Stimulated activated CD4-positive, alpha-beta T cell treated with anti-CD3 and anti-CD28 coated beads, Interleukin-15, amount 100 ng/mL, for 1 hour (primary cell): ENCODE data around the gene DNAH3.
"Not testable (repeated sequence)": the region's sequence is repeated elsewhere in the genome, so short reads cannot be mapped to it uniquely, and the experiment has no call there.

Experiments
- DNase-seq, 2 donors: peaks; one replicate each; pipeline ENCODE4 v3.0.0-alpha.2; 2020; ENCODE audit warnings: low read depth in 1 of 2, low spot score in 1 of 2

DNAH3 gene

DNA sequence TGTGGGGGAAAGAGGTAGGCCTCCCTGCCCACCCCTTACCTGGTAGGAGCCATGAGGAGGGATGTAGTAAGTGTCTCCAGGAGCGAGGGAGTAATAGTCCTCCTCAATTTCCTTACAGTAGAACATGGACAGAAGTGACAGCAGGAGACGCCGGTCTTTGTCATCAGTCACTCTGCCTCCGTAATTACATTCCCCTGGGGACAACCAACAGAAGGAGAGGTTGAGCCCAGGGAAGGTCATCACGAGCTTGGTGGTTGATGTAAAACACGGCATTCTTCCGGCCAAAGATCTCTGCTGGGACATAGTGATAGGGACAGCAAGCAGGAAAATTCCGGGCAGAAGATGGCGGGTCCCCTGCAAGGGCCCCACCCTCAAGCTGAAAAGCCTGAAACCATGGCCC, 202.2 kb downstream of the DNAH3 start:
- no peak for DNase-seq

GRCh38 chr16:20946015-20946629, 204.5 kb downstream of the DNAH3 start:
- no peak for DNase-seq

GRCh38 chr16:20945575-20945875, 205.1 kb downstream of the DNAH3 start:
- DNase-seq: not testable (repeated sequence)

GRCh38 chr16:20944861-20945574, 205.6 kb downstream of the DNAH3 start:
- DNase-seq: no peak

DNA sequence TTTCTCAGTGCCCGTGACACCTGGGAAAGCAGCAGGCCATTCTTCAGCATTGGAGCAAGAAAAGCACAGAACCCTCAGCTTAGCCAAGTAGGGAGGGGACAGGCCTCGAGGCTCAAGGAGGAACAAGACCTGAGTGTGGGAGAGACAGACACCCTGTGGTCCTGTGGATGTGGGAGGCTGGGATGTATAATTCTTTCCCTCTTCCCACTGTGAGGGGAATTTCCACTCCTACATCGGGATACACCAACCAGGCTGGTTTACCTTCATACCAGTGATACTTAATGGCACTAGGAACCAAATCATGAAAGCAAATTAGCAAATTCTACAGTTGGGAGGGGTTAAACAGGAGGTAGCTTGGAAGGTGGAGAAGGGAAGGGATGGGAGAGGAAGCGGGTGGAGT, 208.4 kb downstream of the DNAH3 start:
- no peak for DNase-seq

DNA sequence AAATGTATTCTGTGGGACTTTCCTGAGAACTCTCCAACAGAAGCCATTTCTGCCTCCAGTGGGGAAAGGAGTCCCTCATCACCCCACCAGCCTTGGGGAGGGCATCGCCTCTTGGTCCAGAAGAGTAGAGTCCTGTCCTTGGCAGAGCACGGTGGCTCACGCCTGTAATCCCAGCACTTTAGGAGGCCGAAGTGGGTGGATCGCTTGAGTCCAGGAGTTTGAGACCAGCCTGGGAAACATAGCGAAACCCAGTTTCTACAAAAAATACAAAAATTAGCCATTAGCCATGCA, 209.1 kb downstream of the DNAH3 start:
- no peak for DNase-seq

DNA sequence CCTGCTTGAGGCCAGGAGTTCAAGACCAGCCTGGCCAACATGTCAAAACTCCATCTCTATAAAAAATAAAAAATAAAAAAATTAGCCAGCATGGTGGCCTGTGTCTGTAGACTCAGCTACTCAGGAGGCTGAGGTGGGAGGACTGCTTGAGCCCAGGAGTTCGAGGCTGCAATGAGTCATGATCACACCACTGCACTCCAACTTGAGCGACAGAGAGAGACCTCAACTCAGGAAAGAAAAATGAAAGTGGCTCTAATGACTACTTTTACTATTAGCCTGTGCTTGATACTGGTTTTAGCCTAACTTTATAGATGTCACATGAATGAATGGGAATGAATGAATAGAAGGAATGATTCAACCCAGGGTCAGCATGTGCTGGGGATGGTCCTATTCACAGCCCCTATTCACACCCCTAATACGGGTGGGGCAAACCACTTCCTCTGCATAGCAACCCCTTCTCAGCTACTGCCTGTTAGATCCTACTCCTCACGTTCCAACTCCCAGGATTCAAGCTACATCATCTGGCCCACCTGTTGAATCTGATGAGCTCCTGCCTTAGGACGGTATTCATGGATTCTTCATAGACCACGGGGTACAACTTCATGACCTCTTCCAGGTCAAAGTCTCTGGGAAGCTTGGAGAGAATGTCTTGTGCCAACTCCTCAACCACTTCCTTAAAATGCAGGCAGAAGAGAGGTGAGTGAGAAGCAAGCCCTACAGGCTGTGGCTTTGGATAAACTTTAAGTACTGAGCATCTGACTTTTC, 209.6 kb downstream of the DNAH3 start:
- no peak for DNase-seq

GRCh38 chr16:20939611-20940010, 211.0 kb downstream of the DNAH3 start:
- no peak for DNase-seq

DNA sequence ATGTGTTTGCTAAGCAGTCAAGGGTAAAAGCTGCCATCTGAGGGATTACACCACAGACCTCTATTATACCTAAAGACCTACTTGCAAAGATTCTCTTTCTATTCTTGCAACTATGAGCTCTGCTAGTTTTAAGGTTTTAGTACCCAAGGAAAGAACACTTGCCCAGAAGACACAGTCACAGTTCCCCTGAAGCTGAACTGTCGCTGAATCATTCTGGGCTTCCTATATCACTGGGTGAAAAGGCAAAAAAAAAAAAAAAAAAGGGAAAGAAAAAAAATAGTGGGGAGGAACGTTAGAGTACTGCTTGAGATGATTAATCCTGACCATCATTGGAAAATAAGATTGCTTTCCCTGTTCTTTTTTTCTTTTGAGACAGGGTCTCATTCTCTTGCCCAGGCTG, 212.2 kb downstream of the DNAH3 start:
- DNase-seq: no peak

DNA sequence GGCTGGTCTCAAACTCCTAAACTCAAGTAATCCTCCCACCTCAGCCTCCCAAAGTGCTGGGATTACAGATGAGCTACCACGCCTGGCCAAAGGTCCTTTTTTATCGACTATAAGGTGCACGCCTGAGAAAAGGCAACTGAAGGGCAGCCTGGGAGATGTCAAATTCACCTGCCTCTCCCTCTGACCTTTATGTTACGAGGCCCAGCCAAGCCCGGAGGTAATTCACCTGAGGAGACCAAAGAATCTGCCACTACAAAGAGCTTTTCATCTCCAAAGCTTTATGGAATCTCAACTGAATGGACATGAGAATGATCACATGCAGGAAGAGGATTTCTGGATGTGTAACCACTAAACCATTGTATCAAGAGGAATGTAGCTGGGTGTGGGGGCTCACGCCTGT, 212.9 kb downstream of the DNAH3 start:
- no peak for DNase-seq

DNA sequence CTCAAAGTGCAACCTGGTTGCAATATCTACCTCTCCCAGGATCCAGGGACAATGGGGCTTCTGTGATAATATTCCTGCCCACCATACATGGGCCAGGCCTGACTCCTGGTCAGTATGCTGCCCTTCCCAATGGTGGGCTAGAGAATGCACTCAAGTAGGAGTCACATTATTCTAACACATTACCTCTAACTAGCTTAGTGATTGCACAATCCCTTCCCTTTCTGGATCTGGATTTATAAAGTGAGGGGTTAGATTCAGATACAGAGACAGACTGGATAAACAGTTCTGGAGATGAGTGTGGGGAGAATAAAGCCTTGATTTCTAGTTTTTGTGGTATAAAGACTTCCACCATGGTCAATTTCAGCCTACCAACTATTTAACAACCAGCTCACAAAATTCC, 217.1 kb downstream of the DNAH3 start:
- DNase-seq: no peak

- no peak for DNase-seq
Observed at GRCh38 chr16:20931066-20931600, 219.5 kb downstream of the DNAH3 start.

DNA sequence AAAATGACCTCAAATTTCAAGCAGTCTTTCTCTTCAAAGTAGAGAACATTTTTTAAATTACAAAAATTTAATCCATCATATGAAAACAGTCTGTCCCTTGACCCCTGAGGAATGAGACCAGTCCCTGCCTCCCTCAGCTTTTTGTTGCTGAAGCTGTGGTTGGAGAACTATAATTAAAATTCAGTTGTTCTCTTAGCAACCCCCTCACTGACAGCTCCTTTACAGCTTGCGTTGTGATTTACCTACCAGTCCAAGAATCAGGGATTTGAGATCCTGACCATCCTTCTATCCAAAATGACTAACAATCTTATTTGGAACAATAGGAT, 220.3 kb downstream of the DNAH3 start:
- DNase-seq: no peak

- not testable (repeated sequence) for DNase-seq
Observed at GRCh38 chr16:20929676-20930364, 220.8 kb downstream of the DNAH3 start.

GRCh38 chr16:20928774-20929411, 221.8 kb downstream of the DNAH3 start:
- no peak for DNase-seq

- DNase-seq: no peak
Observed at GRCh38 chr16:20925751-20926150, 224.9 kb downstream of the DNAH3 start.

DNA sequence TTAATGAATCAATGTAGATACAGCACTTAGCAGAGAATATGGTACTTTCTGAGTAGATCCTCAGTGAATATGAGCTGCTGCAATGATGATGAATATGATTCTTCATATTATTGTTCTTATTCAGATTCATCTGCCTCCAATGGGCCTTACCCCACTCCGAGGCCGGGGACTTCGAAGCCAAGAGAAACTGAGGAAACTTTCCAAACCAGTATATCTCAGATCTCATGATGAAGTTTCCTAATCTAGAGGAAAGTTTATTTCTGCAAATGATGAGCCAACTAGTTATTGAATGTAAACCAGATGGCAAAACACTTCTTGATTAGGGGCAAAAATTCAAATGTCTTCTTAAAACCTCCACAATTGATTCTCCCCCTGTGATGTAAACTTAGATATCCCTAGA, 226.8 kb downstream of the DNAH3 start:
- DNase-seq: no peak

- DNase-seq: no peak
Observed at GRCh38 chr16:20920799-20921198, 229.8 kb downstream of the DNAH3 start.

DNA sequence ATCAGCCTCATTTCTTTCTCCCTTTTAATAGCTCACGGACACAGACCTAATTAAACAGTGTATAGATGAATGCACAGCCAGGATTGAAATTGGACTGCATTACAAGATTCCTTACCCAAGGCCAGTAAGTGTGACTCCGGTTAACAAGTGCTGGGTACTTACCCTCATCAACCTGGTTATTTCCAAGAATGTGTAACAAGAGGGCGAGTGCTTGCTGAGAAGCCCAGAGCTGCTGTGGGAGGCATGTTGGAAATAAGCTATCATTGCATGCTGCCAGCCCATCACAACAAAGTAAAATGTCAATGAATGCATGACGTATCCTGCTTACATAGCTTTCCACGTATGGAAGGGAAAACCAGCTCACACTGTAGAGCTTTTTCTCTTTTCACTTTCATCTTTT, 230.6 kb downstream of the DNAH3 start:
- no peak for DNase-seq

DNA sequence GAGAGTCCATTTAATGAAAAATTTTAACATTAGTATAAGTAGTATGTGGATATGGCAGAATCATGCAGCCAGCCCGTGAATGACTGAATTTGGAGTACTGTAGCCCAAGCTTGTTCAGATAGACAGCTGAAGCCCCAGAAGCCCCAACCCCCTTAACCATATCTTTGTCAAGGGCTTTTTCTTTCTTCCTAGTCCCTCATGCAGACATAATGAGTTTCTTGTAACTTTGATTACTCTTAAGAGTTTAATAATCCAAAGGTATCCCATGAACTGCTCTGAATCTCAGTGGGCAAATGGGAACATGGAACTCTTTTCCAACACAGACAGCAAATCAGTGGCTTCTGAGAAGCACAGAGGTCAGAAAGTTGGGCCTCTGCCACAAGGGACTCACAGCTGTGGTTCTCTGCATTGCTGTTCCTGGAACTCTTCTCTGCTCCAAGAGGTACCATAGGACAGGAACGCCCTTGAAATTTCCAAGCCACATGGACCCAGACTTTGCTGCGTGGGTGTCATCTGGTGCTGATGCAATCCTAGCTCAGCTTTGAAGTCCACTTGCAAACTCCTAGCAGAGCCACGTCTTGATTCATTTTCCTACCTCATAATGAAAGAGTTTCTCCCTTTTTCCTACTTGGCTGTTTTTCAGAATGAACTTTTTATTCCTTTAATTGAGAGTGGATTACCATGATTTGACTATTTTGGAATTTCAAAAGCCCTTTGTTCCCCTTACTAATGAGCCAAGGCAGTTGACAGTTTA, 232.0 kb downstream of the DNAH3 start:
- no peak for DNase-seq

- DNase-seq: no peak
Observed at GRCh38 chr16:20916942-20917341, 233.7 kb downstream of the DNAH3 start.
